Muscle layer of duodenum (tissue), 2 donors: ENCODE data around the gene MOB2.

Experiments used
- H3K27ac ChIP-seq: one replicate; pipeline ENCODE4 v1.7.0; 2013; ENCODE audit warnings: mild to moderate bottlenecking, low read length
- H3K27me3 ChIP-seq: one replicate; pipeline ENCODE4 v1.7.0; 2013; ENCODE audit warnings: low read depth, mild to moderate bottlenecking, control low read depth, low read length
- H3K36me3 ChIP-seq, 2 donors: one replicate each; pipeline ENCODE4 v1.7.0; 2013; ENCODE audit warnings: low read length in 2 of 2, control low read depth in 1 of 2, mild to moderate bottlenecking in 1 of 2; ENCODE audit not compliant: insufficient read depth in 2 of 2, control insufficient read depth in 1 of 2
- H3K4me1 ChIP-seq, 2 donors: one replicate each; pipeline ENCODE4 v1.7.0; 2013; ENCODE audit warnings: low read length in 2 of 2, mild to moderate bottlenecking in 2 of 2, control low read depth in 1 of 2, moderate library complexity in 1 of 2; ENCODE audit not compliant: insufficient read depth in 2 of 2, control insufficient read depth in 1 of 2
- H3K4me3 ChIP-seq, 2 donors: one replicate each; pipeline ENCODE4 v1.7.0; 2013; ENCODE audit warnings: low read length in 2 of 2, low read depth in 1 of 2, mild to moderate bottlenecking in 1 of 2
- H3K9me3 ChIP-seq, 2 donors: one replicate each; pipeline ENCODE4 v1.7.0; 2013; ENCODE audit warnings: low read length in 2 of 2, control low read depth in 1 of 2, mild to moderate bottlenecking in 1 of 2; ENCODE audit not compliant: control insufficient read depth in 1 of 2
- donor health status: healthy.

MOB2 gene

GRCh38 chr11:1528710-1529109 is 42.1 kb upstream of the MOB2 start:
- Histone ChIP-seq H3K4me1 (peaks cover 7 to 35% of the 10 kb centered on the region in 2 donors), H3K27me3 (no peaks in the 10 kb centered on the region), H3K9me3 (no peaks in the 10 kb centered on the region), H3K27ac (no peak overlapping the region), H3K4me3 (no peak overlapping the region), H3K36me3 (peaks cover 0 to 4% of the 10 kb centered on the region in 2 donors)

- no peaks in the 10 kb centered on the region for H3K27me3 ChIP-seq
- H3K27ac ChIP-seq = no peak overlapping the region
- H3K4me1 ChIP-seq = peaks cover 6 to 15% of the 10 kb centered on the region in 2 donors
- H3K36me3 ChIP-seq = peaks cover 0 to 4% of the 10 kb centered on the region in 2 donors
- no peaks in the 10 kb centered on the region for H3K9me3 ChIP-seq
- no peak overlapping the region for H3K4me3 ChIP-seq
Observed at GRCh38 chr11:1526785-1527184, 40.2 kb upstream of the MOB2 start.

GRCh38 chr11:1523779-1524178 is 37.2 kb upstream of the MOB2 start:
- peaks cover 0 to 3% of the 10 kb centered on the region in 2 donors for H3K4me1 ChIP-seq
- no peak overlapping the region for H3K27ac ChIP-seq

GRCh38 chr11:1523077-1523476 is 36.5 kb upstream of the MOB2 start:
- peaks cover 0 to 3% of the 10 kb centered on the region in 2 donors for H3K4me1 ChIP-seq
- no peak overlapping the region for H3K27ac ChIP-seq
- no peaks in the 10 kb centered on the region for H3K27me3 ChIP-seq
- H3K36me3 ChIP-seq = peaks cover 0 to 3% of the 10 kb centered on the region in 2 donors
- H3K9me3 ChIP-seq = no peaks in the 10 kb centered on the region
- no peak overlapping the region for H3K4me3 ChIP-seq

More at GRCh38 chr11:1523779-1524178, 37.2 kb upstream of the MOB2 start:
- Histone ChIP-seq H3K36me3 (peaks cover 0 to 4% of the 10 kb centered on the region in 2 donors), H3K9me3 (no peaks in the 10 kb centered on the region), H3K4me3 (no peak overlapping the region), H3K27me3 (no peaks in the 10 kb centered on the region)

GRCh38 chr11:1522081-1522424 is 35.5 kb upstream of the MOB2 start:
- Histone ChIP-seq H3K4me3 (no peak overlapping the region), H3K9me3 (no peaks in the 10 kb centered on the region), H3K27me3 (no peaks in the 10 kb centered on the region), H3K27ac (no peak overlapping the region), H3K36me3 (no peaks in the 10 kb centered on the region), H3K4me1 (peaks cover 0 to 4% of the 10 kb centered on the region in 2 donors)

- H3K27ac ChIP-seq = no peak overlapping the region
- no peaks in the 10 kb centered on the region for H3K27me3 ChIP-seq
- no peaks in the 10 kb centered on the region for H3K9me3 ChIP-seq
- H3K4me1 ChIP-seq = peaks cover 0 to 6% of the 10 kb centered on the region in 2 donors
- H3K4me3 ChIP-seq = no peak overlapping the region
- H3K36me3 ChIP-seq = no peaks in the 10 kb centered on the region
Observed at GRCh38 chr11:1521382-1522080, 35.0 kb upstream of the MOB2 start.

GRCh38 chr11:1520663-1521267 is 34.2 kb upstream of the MOB2 start:
- no peak overlapping the region for H3K27ac ChIP-seq
- no peak overlapping the region for H3K4me3 ChIP-seq

GRCh38 chr11:1520209-1520662 is 33.7 kb upstream of the MOB2 start:
- no peak overlapping the region for H3K4me3 ChIP-seq
- H3K27me3 ChIP-seq = no peaks in the 10 kb centered on the region
- H3K9me3 ChIP-seq = no peaks in the 10 kb centered on the region
- peaks cover 1 to 19% of the 10 kb centered on the region in 2 donors for H3K4me1 ChIP-seq
- H3K27ac ChIP-seq = no peak overlapping the region
- H3K36me3 ChIP-seq = no peaks in the 10 kb centered on the region

More at GRCh38 chr11:1520663-1521267, 34.2 kb upstream of the MOB2 start:
- Histone ChIP-seq H3K27me3 (no peaks in the 10 kb centered on the region), H3K4me1 (peaks cover 0 to 13% of the 10 kb centered on the region in 2 donors), H3K36me3 (no peaks in the 10 kb centered on the region), H3K9me3 (no peaks in the 10 kb centered on the region)

GRCh38 chr11:1519028-1520010 is 32.7 kb upstream of the MOB2 start:
- peaks cover 8 to 28% of the 10 kb centered on the region in 2 donors for H3K4me1 ChIP-seq
- H3K9me3 ChIP-seq = no peaks in the 10 kb centered on the region
- no peaks in the 10 kb centered on the region for H3K36me3 ChIP-seq

GRCh38 chr11:1518301-1518700 is 31.7 kb upstream of the MOB2 start:
- H3K4me3 ChIP-seq = no peak overlapping the region
- H3K9me3 ChIP-seq = no peaks in the 10 kb centered on the region
- H3K27ac ChIP-seq = no peak overlapping the region
- H3K36me3 ChIP-seq = no peaks in the 10 kb centered on the region
- H3K4me1 ChIP-seq = peaks cover 12 to 38% of the 10 kb centered on the region in 2 donors
- no peaks in the 10 kb centered on the region for H3K27me3 ChIP-seq

More at GRCh38 chr11:1519028-1520010, 32.7 kb upstream of the MOB2 start:
- Histone ChIP-seq H3K27ac (no peak overlapping the region), H3K4me3 (no peak overlapping the region), H3K27me3 (no peaks in the 10 kb centered on the region)
